HepG2 (cell line): ENCODE measurements around the gene CAMK1D. TPM values are rescaled to one million over a fixed set of nuclear protein-coding genes. Genes with fewer than 3 reads are reported as not detected.

Source experiments
- ATAC-seq: fragments of 200-7000 bp; cut with Tn5 transposase; 3 replicates; pipeline ENCODE4 v1.9.1; 2020; ENCODE audit warnings: mild to moderate bottlenecking, moderate library complexity
- BruUV-seq: library from RNA; stranded (reverse); fragments of 400-500 nt; replicated peaks from 2 replicates; lab custom pipeline; 2021; lab: Mats Ljungman, UMichigan
- CTCF ChIA-PET: fragments of 300-600 bp; formaldehyde crosslinking; extraction: SDS; loops from one replicate; lab custom pipeline; 2021; ENCODE audit warnings: low total read pairs, inconsistent platforms, low intra/inter-chr PET ratio; lab: Yijun Ruan, JAX
- POLR2A ChIA-PET: fragments of 350-600 bp; sonication (Branson Sonifier 250); formaldehyde crosslinking; loops from one replicate; lab custom pipeline; 2020; ENCODE audit warnings: antibody characterized with exemption, inconsistent platforms; lab: Yijun Ruan, JAX
- DNase-seq: peaks from one replicate; pipeline ENCODE4 v3.0.0-alpha.2; 2015; ENCODE audit warnings: low spot score
- FAIRE-seq: peaks from 3 replicates; lab custom pipeline; 2011; peaks lifted over from hg19 to GRCh38; lab: Jason Lieb, UNC
- H2AFZ ChIP-seq: one replicate; pipeline ENCODE4 v1.6.1; 2011; ENCODE audit warnings: low read length, inconsistent platforms
- H3K27ac ChIP-seq: fragments of 300-600 bp; 3 replicates; pipeline ENCODE4 v1.8.0; 2011; ENCODE audit warnings: mixed run types, mild to moderate bottlenecking, mixed read lengths, low read length, inconsistent platforms; ENCODE audit not compliant: insufficient read depth; ENCODE audit errors: extremely low read length
- H3K27me3 ChIP-seq, 2 experiments: fragments of 200-600 bp in 1 of 2; 2 replicates in 1 of 2; 3 replicates in 1 of 2; pipeline versions ENCODE4 v1.6.0 to v1.8.0; 2011; ENCODE audit warnings: low read length in 2 of 2, mild to moderate bottlenecking in 2 of 2, moderate library complexity in 2 of 2, inconsistent platforms in 1 of 2; ENCODE audit not compliant: insufficient read depth in 2 of 2, control insufficient read depth in 1 of 2
- H3K36me3 ChIP-seq, 2 experiments: fragments of 200-600 bp in 1 of 2; replicated peaks in 1 of 2; 2 replicates in 1 of 2; 3 replicates in 1 of 2; pipeline versions ENCODE4 v1.5.1 to v1.8.0; 2011; ENCODE audit warnings: low read length in 2 of 2, inconsistent platforms in 1 of 2; ENCODE audit not compliant: insufficient read depth in 2 of 2, control insufficient read depth in 1 of 2
- H3K4me1 ChIP-seq: 2 replicates; pipeline ENCODE4 v1.5.1; 2012; ENCODE audit warnings: low read length, inconsistent platforms; ENCODE audit not compliant: insufficient read depth
- H3K4me2 ChIP-seq: 2 replicates; pipeline ENCODE4 v1.6.0; 2011; ENCODE audit warnings: low read depth, low read length, inconsistent platforms
- H3K4me3 ChIP-seq, 3 experiments: fragments of 200-600 bp in 1 of 3; sonication (generic), shearing (Covaris generic) in 1 of 3; replicated peaks in 1 of 3; 2 replicates each; pipeline ENCODE4 v1.5.1; 2011 to 2016; ENCODE audit warnings: low read length in 3 of 3, inconsistent platforms in 2 of 3, low read depth in 2 of 3, mild to moderate bottlenecking in 2 of 3, control low read depth in 1 of 3, mixed read lengths in 1 of 3; ENCODE audit not compliant: insufficient read depth in 1 of 3
- H3K79me2 ChIP-seq: one replicate; pipeline ENCODE4 v1.6.1; 2011; ENCODE audit warnings: low read length, inconsistent platforms; ENCODE audit not compliant: insufficient read depth
- H3K9ac ChIP-seq: 2 replicates; pipeline ENCODE4 v1.6.0; 2011; ENCODE audit warnings: mild to moderate bottlenecking, low read depth, low read length, inconsistent platforms; ENCODE audit not compliant: insufficient read depth
- H3K9me3 ChIP-seq: 2 replicates; pipeline ENCODE4 v1.5.1; 2012; ENCODE audit warnings: mild to moderate bottlenecking, low read length
- H4K20me1 ChIP-seq: 2 replicates; pipeline ENCODE4 v1.6.0; 2011; ENCODE audit warnings: inconsistent platforms, mild to moderate bottlenecking, low read length, moderate library complexity; ENCODE audit not compliant: insufficient read depth
- ATF7 ChIP-seq, 2 experiments: fragments of 450-650 bp in 1 of 2; sonication (generic) in 1 of 2; formaldehyde crosslinking in 1 of 2; IDR thresholded peaks; 2 replicates each; pipeline versions ENCODE4 v1.4.0 to v1.6.1; 2016 to 2020; ENCODE audit warnings: antibody characterized with exemption in 1 of 2, mild to moderate bottlenecking in 1 of 2, missing genetic modification reagents in 1 of 2
- CREB1 ChIP-seq, 2 experiments: fragments of 450-650 bp in 1 of 2; IDR thresholded peaks; 2 replicates each; pipeline ENCODE4 v1.6.1; 2016 to 2017; ENCODE audit warnings: control low read depth in 1 of 2, mild to moderate bottlenecking in 1 of 2, missing compliant biosample characterization in 1 of 2, missing genetic modification characterization in 1 of 2
- WGBS: methylation state at CpG from one replicate; pipeline ENCODE4 v1.1.6; 2017; ENCODE audit warnings: low lambda C conversion rate; 5-methylcytosine and 5-hydroxymethylcytosine counted together
- in situ Hi-C: cut with HindIII; loops from 2 replicates; pipeline ENCODE4 v1.10.0; 2017; ENCODE audit warnings: low pct_unique_long_range_greater_than_20kb; ENCODE audit not compliant: extremely low pct_ligation_motif_present
- intact Hi-C: fragments of 100-400 bp; cut with micrococcal nuclease; formaldehyde crosslinking; loops from one replicate; pipeline ENCODE4 v1.10.0; 2022; ENCODE audit not compliant: unreplicated experiment
- polyA plus RNA-seq, 8 experiments: library from polyadenylated mRNA; depleted of rRNA in 3 of 8; stranded (reverse) in 7 of 8; unstranded in 1 of 8; fragments of >200 nt; fragmentation: Illumina TruSeq in 4 of 8; extraction: Trizol in 4 of 8; gene quantifications; 2 replicates each; pipeline versions ENCODE4 v1.2.1 to v1.2.3, GENCODE V29; 2011 to 2016; ENCODE audit warnings: low read depth in 4 of 8, missing spikeins in 1 of 8, mixed read lengths in 1 of 8; ENCODE audit not compliant: insufficient read depth in 1 of 8
- total RNA-seq, 5 experiments: library from RNA; depleted of rRNA; stranded (reverse); fragments of >200 nt; fragmentation: Illumina TruSeq; extraction: Trizol; gene quantifications; 2 replicates each; pipeline ENCODE4 v1.2.3, GENCODE V29; 2016; ENCODE audit warnings: low read depth in 1 of 5
- TF ChIP-seq, protein P1 (sequence below): IDR thresholded peaks from 2 replicates; pipeline ENCODE4 v1.4.0; 2020; ENCODE audit warnings: mild to moderate bottlenecking, missing genetic modification reagents

Gene CAMK1D
- total and polyA plus RNA-seq, 2 of the 13 experiments (the other 11 are each of a cell fraction or from before 2014, with no cell fraction given) = under 0.01 TPM; not detected in 1

DNA sequence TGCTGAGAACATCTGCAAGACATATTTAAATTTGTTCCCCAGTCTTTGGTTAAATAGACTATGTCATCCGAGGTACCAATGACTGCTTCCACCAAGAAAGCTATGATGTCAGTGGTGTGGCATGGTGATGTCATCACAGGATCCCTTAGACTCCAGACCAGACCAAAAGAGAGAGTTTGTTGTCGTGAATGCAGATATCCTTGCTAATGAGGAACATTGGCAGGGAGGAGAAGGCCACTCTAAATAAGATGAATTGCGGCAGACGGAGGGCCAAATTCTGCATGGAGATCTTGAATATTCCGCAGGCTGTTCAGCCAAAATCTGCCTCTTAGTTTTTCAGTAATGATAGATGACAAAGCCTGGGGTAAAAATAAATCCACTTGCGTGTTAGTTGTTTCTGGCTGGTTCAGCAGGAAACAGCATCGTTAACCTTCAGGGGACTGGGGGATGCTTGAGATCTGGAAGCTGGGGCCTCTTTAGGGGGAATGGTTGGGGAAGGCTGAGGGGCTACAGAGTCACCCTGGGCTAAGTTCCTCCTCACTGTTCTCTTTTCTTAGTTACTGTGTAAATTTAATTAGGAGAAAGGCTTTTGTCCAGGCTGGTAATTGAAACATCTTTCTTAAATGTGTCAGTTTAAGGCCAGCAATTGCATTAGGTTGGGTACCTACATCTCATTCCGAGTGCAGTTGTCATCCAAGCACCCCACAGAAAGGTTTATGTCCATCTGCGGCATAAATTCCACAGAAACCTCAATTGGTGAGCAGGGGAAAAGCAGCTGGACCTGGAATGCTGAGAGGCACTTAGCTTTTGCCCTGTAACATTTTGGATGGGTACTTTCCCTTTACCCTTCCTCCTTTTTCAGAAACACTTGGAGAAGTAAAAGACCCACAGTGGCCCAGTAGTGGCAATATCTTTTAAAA is 11.6 kb upstream of the CAMK1D start:
- in situ Hi-C loops (no loop called here), intact Hi-C loops (no loop called here)
- DNase-seq (no peak), ATAC-seq (no peak), FAIRE-seq (no peak)
- ChIA-PET CTCF (no interaction called here), POLR2A (no interaction called here)
- Histone ChIP-seq H3K4me1 (no peaks in the 10 kb centered on the region), H3K9ac (no peak overlapping the region), H3K79me2 (no peaks in the 10 kb centered on the region), H3K9me3 (no peaks in the 10 kb centered on the region), H3K4me3 (no peak overlapping the region), H3K4me2 (no peak overlapping the region), H2AFZ (no peak overlapping the region), H4K20me1 (no peaks in the 10 kb centered on the region), H3K36me3 (no peaks in the 10 kb centered on the region), H3K27me3 (no peaks in the 10 kb centered on the region; a peak in 1 of 5 replicates), H3K27ac (no peak overlapping the region)
- peak; percentile 83 for TF ChIP-seq ATF7 (IDR thresholded peaks at IDR 0.05)
- TF ChIP-seq ATF7 (CRISPR knock-in tag; IDR thresholded peaks at IDR 0.05) = no peak
- TF ChIP-seq CREB1 (IDR thresholded peaks at IDR 0.05) = peak; percentile 76
- no peak for TF ChIP-seq CREB1 (CRISPR knock-in tag; IDR thresholded peaks at IDR 0.05)
- TF ChIP-seq, protein P1, sequence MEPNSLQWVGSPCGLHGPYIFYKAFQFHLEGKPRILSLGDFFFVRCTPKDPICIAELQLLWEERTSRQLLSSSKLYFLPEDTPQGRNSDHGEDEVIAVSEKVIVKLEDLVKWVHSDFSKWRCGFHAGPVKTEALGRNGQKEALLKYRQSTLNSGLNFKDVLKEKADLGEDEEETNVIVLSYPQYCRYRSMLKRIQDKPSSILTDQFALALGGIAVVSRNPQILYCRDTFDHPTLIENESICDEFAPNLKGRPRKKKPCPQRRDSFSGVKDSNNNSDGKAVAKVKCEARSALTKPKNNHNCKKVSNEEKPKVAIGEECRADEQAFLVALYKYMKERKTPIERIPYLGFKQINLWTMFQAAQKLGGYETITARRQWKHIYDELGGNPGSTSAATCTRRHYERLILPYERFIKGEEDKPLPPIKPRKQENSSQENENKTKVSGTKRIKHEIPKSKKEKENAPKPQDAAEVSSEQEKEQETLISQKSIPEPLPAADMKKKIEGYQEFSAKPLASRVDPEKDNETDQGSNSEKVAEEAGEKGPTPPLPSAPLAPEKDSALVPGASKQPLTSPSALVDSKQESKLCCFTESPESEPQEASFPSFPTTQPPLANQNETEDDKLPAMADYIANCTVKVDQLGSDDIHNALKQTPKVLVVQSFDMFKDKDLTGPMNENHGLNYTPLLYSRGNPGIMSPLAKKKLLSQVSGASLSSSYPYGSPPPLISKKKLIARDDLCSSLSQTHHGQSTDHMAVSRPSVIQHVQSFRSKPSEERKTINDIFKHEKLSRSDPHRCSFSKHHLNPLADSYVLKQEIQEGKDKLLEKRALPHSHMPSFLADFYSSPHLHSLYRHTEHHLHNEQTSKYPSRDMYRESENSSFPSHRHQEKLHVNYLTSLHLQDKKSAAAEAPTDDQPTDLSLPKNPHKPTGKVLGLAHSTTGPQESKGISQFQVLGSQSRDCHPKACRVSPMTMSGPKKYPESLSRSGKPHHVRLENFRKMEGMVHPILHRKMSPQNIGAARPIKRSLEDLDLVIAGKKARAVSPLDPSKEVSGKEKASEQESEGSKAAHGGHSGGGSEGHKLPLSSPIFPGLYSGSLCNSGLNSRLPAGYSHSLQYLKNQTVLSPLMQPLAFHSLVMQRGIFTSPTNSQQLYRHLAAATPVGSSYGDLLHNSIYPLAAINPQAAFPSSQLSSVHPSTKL (CRISPR knock-in tag) = no peak
- BruUV-seq = no TSS peak
- 56% methylated on average over 9 of the region's 9 CpGs for WGBS
